ENCODE measurements around the gene MCM10.

GRCh38 chr10:13147161-13147560 lies 14.2 kb upstream of the MCM10 start:
- TF ChIP-seq, protein P1, sequence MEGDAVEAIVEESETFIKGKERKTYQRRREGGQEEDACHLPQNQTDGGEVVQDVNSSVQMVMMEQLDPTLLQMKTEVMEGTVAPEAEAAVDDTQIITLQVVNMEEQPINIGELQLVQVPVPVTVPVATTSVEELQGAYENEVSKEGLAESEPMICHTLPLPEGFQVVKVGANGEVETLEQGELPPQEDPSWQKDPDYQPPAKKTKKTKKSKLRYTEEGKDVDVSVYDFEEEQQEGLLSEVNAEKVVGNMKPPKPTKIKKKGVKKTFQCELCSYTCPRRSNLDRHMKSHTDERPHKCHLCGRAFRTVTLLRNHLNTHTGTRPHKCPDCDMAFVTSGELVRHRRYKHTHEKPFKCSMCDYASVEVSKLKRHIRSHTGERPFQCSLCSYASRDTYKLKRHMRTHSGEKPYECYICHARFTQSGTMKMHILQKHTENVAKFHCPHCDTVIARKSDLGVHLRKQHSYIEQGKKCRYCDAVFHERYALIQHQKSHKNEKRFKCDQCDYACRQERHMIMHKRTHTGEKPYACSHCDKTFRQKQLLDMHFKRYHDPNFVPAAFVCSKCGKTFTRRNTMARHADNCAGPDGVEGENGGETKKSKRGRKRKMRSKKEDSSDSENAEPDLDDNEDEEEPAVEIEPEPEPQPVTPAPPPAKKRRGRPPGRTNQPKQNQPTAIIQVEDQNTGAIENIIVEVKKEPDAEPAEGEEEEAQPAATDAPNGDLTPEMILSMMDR (IDR thresholded peaks at IDR 0.05): no peak
- TF ChIP-seq POLR2A (IDR thresholded peaks at IDR 0.05) (no peak), POLR2AphosphoS5 (IDR thresholded peaks at IDR 0.05) (no peak)
